RCC 7860 (cell line): ENCODE measurements around the gene PLCB4.
A peak's percentile ranks its signal among the peaks of the same experiment; 100 is the strongest.

Experiments
- DNase-seq: peaks from one replicate; pipeline ENCODE4 v3.0.0-alpha.2; 2015; ENCODE audit warnings: low spot score
- FAIRE-seq: peaks from 2 replicates; lab custom pipeline; 2012; peaks lifted over from hg19 to GRCh38; lab: Jason Lieb, UNC

Gene PLCB4

DNA sequence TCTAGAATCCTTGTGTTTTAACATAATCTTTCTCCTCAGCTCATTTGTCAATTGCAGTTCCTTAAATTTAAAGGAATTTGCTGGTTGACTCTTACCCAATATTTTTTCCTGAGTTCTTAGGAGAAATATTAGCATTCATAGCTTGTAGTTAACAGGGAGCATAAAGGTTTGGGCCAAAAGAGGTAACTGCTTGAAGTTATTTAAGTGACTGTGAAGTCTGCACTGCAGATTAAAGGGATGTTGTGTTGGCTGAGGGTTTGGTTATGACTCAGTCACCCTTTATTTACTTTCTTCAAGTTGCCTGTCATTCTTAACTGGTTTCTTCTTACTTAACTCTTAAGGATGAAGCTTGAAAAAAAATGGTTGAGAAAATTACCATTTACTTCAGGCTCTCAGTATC lies 225.2 kb downstream of the PLCB4 start:
- FAIRE-seq = peak; percentile 67
- peak; percentile 43 for DNase-seq

DNA sequence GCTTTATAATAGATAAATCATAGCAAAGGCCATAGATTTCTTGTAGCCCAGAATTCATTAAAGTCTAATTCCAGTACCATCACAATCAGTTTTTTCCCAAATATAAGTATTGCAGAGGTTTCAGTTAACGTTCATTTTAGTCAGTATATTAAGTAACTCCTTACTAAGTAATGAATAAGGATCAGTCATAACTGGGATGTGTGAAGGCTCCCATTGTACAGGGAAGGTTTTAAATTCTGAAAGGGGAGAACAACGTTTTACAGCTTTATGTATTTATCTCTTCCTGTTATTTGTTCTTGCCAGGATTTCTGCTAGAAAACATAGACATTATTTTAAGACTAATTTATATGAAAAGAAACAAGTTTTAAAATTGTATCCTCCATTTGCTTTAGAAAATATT lies 230.0 kb downstream of the PLCB4 start:
- DNase-seq (no peak), FAIRE-seq (no peak)

DNA sequence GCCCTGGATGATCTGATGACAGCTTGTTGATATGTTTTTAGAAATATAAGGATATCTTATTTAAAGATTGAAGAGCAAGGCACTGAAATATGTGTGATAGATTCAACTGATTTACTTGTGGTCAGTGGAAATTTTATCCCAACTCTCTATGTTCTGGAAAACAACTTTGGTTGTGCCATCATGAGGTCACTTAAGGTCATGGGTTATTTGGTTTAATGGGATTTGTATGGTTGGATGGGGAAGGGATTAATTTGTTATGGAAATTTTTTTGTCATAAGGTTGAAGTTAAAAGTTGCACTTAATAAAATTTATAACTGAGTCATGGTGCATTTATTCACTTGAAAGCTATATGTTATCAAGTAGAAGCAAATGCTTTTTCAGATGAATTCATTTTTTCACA lies 231.2 kb downstream of the PLCB4 start:
- no peak for FAIRE-seq
- DNase-seq = no peak

DNA sequence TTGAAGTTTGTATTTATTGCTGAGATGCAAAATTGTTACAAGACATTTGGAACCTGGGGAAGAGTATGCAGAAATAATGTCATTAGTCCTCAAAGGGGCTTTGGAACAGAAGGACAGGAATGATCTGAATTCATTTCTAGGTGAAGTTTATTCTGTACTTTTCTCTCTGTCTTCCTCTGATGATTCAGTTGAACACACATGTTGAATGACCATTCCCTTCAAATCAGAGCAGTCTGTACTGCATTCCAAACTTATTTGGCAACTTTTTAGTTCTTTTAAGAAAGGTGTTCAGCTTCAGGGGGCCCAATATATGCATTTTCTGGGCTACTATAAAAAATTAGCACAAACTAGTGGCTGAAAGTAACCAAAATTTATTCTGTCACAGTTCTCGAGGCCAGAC lies 231.6 kb downstream of the PLCB4 start:
- no peak for DNase-seq
- no peak for FAIRE-seq

DNA sequence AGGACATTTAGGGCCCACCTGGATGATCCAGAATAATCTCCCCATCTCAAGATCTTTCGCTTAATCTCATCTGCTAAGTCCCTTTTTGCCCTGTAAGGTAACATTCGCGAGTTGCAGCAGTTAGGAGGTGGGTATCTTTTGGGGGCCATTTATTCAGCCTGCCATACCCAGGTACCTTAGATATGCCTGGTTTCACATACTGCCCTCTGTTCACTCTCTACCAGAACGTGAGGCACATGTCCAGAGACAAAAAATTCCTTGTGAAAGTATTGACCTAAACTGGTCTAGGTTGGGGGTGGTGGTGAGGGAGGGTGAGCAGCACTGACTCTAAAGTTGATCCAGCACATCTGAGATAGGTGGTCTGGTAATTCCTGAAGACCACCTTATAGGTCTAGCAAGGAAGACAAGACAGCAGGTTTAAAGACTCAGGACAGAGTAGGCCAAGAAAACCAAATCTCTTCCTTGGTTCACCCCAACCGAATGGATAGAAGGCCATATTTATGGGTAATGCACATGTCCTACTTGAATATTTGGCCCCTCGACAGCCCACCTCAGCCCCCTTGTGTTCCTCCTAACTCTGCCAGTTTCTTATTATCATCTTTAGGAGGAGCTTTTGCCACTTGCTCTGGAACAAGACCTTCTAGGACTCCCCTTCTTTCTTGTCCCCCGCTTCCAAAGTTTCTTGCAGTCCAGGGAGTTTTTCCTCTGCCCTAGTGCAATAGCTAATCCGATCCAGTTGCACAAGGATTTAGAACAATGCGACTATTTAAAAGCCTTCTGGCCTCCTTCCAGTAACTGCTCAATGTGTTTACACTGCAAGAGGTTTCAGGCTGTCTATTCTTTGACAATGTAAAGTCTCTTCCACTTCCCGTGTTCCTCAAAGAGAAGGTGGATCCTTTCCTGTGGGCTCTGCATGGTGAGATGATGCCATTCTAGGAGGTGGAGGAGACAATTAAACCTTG lies 232.5 kb downstream of the PLCB4 start:
- DNase-seq = no peak
- FAIRE-seq = no peak

DNA sequence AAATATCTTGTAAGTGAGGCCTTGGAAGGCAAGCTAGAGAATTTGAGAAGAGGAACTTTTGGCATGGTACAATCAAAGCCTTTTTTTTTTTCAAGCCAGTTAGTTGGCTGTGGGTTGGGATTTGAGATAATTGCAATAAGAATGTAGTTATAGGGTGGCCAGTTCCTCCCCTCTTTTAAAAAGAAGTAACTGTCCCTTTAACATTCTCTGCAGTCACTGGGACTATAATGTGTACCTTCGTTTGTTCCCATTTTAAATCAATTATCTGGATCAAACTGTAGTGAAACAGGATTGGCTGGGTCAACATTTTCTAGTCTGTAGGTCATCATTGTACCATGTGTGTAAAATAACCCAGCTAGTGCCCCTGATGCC lies 233.2 kb downstream of the PLCB4 start:
- DNase-seq (no peak), FAIRE-seq (no peak)

DNA sequence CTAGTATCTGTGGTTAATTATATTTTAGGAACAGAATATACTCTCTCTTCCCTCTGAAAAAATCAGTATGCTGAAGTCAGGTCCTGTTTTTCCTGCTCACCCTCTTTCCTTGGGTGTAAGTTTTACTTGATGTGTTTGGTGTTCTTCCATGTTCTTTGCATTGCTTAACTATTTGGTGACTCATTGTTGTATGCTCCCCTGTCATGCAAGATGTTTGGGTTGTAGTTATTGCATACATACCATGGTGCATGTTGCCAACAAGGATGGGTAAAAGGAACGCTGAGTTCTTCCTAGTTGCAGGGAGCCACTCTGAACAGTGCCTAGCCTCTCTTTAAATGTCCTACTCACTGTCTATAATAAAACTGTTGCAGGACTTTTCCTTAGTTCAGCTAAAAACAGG lies 237.6 kb downstream of the PLCB4 start:
- DNase-seq = peak; percentile 11
- FAIRE-seq = no peak

DNA sequence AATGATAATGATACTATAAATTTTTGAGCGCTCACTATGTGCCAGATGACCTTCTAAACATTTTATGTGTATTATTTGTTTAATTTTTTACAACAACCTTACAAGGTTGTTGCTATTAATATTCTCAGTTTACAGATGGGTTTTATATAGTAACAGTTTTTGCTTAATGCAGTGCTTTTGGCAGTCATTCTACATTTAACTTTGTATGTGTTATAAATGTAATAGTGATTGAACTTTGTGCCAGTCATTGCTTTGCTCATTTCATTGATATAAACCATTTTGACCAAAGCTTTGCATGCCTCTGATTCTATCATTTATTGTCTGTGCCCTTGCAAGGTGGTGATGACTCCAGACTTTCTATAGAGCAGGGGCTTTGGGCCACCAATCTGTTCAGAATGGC lies 239.2 kb downstream of the PLCB4 start:
- DNase-seq = no peak
- no peak for FAIRE-seq

DNA sequence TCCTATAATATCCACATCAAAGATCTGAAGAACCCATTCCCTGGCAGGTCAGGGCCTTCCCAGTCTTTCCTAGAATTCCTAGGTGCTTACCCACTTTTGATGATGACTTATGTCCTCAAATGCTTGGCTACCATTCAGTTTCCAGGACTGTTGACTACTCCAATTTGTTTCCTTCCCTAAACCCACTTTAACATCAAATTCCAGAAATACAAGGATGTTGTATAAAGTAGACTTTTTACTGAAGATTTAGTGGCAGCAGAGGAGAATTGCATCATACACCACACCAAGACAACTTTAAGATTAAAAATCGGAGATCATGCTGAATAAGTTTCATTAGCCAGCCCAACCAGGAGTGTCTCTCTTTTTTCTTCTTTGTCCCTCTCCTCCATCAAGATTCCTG lies 242.2 kb downstream of the PLCB4 start:
- peak; percentile 48 for DNase-seq
- FAIRE-seq = peak; percentile 50

DNA sequence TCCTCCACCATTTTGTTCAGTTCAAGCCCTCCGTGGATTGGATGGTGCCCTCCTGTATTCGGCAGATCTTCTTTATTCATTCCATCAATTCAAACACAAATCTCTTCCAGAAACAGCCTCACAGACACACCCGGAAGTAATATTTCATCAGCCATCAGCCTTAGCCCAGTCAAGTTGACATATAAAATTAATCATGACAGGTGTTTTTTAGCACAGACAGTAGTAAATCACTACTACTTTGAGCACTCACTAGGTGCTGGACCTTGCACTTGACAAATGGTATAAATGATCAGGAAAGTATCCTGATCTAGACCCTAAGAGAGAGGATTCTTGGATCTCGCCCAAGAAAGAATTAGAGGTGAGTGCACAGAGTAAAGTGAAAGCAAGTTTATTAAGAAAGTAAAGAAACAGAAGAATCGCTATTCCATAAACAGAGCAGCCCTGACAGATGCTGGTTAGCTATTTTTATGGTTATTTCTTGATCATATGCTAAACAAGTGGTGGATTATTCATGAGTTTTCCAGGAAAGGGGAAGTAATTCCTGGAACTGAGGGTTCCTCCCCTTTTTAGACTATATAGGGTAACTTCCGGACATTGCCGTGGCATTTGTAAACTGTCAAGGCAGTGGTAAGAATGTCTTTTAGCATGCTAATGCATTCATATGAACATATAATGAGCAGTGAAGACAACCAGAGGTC lies 250.9 kb downstream of the PLCB4 start:
- DNase-seq (no peak), FAIRE-seq (no peak)

DNA sequence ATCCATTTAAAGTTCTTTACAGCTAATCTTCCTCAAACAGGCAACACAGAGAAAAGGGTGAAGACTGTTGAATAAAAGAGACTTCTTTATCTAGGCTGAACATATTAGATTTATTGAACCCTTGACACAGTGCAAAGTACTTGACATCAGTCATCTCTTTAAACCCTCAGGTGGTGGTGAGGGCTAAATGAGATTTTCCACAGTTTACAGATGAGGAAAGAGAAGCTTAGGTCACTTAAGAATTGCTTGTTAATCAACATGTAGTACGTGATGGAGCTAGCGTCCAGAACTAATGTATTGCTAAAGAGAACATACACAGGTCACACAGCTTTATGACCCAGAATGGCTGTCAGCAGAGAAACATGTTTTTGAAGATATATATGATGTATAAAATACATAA lies 252.1 kb downstream of the PLCB4 start:
- FAIRE-seq = no peak
- no peak for DNase-seq

DNA sequence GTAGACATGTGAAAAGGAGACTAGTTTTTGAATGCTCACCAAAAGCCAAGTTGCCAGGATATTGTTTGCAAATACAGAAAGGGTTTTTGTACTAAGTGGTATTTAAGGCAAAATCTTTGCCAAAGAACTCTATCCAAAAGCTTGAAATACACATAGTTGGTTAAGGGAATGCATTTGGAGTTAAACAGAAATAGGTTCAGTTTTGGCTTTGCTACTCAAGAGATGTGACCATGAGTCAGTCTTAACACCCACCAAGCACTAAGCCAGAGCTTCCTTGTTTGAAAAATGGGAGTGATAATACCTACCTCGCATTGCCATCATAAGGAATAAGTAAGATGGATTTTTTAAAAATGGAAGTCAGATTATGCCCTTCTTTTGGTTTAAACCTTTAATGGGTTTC lies 253.8 kb downstream of the PLCB4 start:
- FAIRE-seq (no peak), DNase-seq (no peak)

DNA sequence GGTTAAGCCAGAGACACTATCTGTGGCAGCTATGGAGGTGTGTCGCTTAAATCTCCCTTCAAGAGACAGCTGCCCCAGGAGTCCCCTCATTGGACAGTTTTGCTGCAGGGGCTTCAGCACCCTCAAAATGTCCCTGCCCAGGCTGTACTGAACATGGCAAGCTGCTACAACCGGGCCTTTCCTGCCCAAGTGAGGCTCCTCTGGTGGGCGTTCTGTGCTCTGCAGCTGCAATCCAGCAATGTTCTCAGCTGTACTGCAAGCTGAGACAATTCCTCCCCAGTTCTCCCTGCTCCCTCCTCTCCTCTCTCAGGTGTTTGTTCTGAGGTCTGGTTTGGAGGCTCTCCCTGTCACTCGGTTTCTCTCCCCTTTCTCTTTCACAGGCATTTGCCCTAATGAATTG lies 254.7 kb downstream of the PLCB4 start:
- no peak for FAIRE-seq
- DNase-seq = no peak

DNA sequence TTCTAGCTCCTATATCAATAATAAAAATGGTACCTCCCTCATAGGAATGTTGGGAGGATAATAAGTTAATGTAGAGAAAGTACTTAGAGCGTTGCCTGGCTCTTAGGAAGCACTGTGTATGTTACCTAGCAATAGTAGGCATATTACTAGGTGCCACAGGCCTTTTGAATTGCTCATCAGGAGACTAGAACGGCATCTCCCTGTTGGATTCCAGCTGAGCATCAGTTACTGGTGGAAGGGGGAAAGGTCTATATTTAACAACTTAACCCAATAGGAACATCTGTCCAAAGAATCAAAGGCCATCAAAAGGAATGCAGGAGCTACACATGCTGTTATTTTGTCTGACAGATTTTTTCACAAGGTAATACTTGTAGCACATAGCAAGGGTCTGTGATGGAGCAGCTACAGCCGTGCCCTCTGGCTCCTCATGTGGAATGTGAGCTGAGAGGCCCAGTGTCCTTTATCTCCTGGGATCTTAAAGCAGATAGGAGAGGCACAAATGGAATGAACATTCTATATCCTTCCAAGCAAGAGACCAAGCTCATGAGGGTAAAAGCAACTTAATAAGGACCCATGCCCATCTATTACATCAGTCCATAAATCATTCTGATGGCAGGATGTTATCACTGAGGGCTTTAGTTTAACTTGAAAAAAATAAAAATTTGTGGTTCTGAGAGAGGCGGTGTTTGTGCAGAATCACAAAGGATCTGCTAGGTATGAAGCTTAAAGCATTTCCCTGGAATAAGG lies 260.6 kb downstream of the PLCB4 start:
- FAIRE-seq = no peak
- DNase-seq = no peak

DNA sequence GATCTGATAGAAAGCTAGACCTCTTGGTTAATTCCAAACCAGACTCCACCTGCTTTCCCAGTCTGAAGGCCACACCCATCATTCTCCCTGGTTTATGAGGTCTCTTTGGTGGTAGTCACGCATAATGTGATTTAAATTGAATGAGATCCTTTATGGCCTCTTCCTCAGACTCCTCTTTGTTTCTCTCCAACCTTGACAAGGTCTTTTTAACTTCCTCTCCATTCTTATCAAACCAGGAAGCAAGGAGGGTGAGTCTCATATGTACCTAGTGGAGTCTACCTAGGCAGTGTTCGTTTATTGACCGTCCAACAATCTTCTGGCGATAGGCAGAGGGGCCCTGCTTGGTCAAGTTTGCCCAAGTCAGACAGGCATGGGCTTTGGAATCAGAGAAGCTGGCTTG lies 261.3 kb downstream of the PLCB4 start:
- FAIRE-seq = no peak

DNA sequence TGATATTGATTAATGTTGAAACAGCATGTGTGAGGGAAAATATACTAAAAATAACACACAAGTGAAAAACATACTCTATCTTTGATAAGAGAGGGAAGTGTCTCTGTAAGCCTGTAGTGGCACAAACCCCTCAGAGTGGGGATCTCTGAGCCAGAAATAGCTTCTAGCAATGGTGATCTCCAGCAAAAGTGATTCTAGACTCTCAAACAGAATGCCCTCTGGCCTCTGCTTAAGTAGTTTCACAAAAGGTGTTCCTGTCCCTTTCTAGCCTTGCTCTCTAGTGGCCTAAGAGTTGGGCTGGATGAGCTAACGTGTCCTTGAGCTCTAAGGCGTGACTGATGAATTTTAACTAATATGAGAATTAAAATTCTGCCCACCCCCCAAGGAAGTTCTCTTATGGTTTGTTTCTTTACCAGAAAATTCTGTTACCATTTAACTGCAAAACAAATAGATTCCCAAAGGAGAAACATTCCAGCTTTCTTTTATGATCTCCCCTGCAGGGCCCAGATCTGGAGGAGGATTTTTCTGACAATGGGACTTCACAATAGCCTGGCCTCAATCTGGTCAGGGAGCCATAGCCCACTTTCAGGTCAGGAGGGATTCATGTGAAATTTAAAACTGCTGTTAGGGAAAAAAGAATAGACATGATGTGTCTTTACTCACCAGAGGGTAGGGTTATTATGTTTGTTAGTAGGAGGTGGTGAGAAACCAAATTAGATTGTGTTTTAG lies 263.0 kb downstream of the PLCB4 start:
- FAIRE-seq (no peak), DNase-seq (no peak)

More for the DNA sequence above, 261.3 kb downstream of the PLCB4 start:
- DNase-seq = no peak

DNA sequence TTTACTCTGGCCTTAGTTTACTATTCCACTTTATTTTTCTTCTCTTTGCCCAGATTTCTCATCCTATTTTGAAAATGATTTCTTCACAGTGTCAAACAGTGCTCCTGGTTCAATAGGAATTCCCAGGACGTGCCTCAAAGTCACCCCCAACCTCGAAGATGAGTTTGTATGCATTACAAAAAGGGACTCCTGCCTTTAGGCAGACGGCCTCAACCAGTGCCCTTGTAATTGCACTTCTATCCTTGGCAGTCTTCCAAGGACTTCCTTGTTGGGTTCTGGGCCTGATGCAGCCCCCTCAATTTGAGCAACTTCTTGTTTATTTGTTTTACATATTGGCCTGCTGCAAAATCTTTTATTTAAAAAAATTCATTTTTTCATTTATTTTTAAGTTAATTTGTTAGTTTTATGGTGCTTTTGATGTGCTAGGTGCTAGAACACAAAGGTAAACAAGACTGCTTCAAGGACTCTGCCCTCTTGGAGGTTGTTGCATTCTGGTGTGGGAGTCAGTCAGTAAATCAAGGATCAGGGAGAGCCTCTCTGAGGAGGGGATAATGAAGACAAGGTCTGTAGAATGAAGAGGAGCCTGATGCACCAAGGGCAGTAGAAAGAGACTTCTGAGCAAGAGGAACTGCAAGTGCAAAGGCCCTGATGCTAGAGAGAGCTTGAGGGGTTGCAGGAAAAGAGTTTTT lies 264.0 kb downstream of the PLCB4 start:
- no peak for DNase-seq
- no peak for FAIRE-seq

DNA sequence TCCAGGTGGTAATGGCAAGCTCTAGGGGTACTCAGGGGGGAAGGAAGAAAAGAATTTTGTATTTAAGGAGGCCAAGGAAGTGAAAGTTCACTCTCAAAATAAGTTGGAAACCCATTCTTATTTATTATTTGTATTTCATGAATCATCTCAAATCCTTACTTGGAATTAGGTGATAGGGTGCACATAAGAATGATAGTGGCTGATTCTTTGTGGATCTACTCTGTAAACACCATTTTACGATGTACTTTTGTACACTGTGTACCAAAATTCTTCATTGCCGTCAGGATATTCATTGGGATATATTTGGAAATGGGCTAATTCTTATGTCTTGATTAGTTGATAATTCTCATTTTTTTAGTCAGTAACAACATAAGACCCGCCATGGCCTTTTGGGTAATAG lies 266.0 kb downstream of the PLCB4 start:
- no peak for FAIRE-seq
- no peak for DNase-seq

DNA sequence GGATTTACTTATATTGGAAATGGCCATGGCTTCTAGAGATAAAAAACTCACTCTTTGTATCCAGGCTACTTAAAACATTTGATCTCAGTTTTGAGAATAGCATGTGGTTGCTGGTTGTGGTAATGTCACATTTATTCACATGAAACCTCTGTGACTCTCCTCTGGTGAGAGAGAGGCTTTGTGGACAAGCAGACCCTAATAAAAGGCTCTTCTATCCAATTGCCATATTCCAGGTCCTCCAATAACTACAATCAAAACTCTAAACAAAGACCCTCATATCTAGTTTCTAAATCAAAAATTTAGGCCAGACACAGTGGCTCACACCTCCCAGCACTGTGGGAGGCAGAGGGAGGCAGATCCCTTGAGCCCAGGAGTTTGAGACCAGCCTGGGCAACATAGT lies 269.2 kb downstream of the PLCB4 start:
- no peak for FAIRE-seq
- no peak for DNase-seq

DNA sequence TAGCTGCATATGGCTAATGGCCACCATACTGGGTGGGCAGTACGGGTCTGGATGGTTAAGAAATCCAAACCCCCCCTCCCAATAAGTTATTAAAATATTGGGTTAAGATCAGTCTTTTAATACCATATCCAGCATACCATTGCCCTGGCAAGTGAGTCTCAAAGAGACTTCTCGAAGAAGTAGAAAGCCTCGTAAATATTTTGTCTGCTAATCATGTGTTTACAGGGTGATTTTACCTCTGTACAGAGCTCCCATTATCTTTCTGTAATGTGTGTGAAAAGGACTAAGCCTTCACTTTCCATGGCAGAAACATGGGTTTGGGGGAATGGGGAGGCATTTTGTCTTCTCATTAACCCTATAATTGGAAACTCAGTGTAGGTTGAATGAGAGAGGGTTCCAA lies 270.8 kb downstream of the PLCB4 start:
- FAIRE-seq = no peak
- no peak for DNase-seq
